ENCODE measurements around the gene NUDT14.

DNA sequence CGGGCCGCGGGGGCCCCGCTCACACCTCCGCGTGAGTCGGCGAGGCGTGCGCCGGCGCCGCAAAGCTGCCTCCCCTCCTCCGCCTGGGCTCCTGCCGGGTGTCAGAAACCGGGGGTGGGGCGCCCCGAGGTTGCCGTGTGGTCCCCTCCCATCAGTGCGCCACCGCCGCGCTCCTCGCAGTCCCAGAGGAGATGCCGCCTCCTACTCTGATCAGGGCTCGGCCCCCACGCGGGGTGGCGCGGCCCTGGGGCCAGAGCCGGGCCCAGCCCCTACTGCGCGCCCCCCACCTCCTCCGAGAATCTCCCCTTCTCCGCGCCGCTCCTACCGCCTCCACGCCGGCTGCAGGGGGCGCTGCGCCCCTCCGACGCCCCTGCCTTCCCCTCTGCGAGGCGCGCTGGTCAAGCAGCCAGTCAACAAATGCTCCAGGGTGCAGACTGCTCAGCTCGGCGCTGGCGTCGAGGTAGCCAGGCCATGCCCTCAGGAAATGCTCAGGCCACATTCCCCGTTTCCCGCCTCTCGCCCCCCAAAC lies 12.1 kb downstream of the NUDT14 start:
- TF ChIP-seq, protein P1, sequence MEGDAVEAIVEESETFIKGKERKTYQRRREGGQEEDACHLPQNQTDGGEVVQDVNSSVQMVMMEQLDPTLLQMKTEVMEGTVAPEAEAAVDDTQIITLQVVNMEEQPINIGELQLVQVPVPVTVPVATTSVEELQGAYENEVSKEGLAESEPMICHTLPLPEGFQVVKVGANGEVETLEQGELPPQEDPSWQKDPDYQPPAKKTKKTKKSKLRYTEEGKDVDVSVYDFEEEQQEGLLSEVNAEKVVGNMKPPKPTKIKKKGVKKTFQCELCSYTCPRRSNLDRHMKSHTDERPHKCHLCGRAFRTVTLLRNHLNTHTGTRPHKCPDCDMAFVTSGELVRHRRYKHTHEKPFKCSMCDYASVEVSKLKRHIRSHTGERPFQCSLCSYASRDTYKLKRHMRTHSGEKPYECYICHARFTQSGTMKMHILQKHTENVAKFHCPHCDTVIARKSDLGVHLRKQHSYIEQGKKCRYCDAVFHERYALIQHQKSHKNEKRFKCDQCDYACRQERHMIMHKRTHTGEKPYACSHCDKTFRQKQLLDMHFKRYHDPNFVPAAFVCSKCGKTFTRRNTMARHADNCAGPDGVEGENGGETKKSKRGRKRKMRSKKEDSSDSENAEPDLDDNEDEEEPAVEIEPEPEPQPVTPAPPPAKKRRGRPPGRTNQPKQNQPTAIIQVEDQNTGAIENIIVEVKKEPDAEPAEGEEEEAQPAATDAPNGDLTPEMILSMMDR (IDR thresholded peaks at IDR 0.05): peak in 4 of 5 experiments; percentile 13 to 34 (median 27)
- no peak for TF ChIP-seq POLR2A (IDR thresholded peaks at IDR 0.05)
- no peak for TF ChIP-seq POLR2AphosphoS5 (IDR thresholded peaks at IDR 0.05)
- TF ChIP-seq EP300 (IDR thresholded peaks at IDR 0.05; ENCODE audit: low read depth): no peak

Data from transverse colon (tissue), 4 donors.